ENCODE measurements around the gene POFUT2.
"Not testable (repeated sequence)": the region's sequence is repeated elsewhere in the genome, so short reads cannot be mapped to it uniquely, and the experiment has no call there.

POFUT2 gene

DNA sequence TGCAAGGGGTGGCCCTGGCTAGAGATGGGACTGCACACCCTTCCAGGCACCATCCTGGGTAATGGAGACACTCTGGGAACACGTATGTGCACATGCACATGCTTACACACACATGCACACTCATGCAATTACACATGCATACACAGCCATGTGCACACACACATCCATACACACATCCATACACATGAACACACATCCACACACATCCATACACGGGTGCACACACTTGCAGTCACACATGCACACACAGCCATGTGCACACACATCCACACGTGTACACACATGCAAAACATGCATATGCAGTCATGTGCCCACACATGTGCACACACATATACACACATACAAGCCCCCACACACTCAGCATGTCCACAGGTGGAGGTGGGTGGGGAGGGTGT, 22.3 kb upstream of the POFUT2 start:
- DNase-seq, result no peak

DNA sequence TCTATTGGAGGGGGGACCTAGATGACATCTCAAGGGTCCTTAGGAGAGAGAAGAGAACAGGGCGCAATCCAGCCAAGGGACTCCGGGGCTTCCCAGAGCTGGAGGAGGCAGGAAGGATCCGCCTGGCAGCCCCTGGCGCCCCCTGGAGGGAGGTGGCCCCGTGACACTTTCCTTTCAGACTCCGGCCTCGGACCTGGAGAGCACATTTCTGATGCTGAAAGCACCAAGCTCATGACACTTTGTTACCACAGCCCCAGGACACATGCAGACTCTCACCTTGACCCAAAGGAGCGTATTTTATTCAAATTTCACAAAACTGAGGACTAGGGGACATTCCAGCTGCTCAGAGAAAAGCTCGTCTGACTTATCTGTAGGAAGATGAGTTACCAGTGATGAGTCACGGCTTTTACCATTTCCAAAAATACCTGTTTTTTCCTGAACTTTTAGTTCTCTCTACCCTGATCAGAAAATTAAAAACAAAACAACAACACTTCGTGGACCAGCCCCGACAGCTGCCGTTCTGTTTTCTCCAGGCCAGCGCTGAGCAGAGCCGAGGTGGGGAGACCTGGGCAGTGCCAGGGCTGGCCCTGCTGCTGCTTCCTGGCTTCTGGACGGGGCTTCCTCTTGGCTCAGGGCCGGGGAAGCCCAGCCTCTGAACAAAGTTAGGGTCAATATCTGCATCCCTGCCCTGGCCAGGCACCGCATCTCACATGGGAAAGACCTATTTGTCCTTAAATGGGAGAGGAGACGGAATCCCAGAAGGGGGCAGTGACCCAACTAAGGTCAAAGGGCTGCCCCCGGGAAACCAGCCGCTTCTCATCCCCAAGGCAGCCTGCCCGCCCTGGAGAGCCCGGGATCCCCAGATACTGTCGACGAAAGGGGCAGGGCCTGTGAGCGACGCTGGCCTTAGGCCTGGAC, 21.6 kb upstream of the POFUT2 start:
- peak; percentile 43 for DNase-seq

DNA sequence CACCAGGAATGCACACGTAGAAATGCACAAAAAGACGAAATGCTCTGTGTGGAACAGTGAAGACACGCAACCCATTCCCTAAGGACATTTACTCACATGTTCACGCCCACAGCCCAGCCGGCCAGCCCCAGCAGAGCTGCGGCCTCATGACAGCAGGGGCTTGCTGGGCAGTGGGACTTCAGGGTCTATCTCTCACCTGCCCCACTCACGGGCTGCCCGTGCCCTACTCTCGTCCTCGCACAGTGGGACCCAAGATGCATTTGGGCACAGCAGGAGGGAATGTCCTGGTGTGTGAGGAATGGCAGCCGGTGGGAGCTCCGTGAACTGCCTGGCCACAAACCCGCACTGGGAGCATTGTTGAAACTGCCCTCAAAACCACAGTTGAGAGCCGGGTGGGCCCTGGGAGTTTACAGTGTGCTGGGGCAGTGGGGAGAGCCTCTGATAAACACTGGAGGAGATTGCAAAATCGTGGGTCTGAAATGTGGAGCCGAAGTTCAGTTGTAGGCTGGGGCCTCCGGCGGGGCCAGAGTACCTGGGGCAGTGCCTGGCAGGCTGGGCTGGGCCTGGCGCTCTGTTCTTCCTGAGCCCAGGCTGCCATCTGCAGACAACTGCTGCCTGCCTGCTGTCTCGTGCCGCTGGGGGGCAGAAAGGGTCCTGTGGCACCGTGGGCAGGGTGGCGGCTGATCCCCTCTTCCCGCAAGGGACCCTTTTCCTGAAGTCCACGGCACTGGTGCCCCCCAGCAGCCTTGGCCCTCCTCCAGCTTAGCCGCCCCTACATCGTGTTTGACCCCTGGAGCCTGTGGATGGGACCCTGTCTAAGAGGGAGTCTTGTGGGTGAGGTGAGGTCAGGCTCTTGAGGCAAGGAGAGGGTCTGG, 20.7 kb upstream of the POFUT2 start:
- DNase-seq, result no peak

DNA sequence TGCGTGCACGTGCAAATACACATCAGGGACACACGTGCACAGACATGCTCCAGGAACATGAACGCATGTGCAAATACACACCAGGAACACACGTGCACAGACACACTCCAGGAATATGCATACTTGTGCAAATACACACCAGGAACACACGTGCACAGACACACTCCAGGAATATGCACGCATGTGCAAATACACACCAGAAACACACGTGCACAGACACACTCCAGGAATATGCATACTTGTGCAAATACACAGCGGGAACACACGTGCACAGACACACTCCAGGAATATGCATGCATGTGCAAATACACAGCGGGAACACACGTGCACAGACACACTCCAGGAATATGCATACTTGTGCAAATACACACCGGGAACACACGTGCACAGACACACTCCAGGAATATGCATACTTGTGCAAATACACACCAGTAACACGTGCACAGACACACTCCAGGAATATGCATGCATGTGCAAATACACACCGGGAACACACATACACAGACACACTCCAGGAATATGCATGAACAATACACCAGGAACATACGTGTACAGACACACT, 20.0 kb upstream of the POFUT2 start:
- DNase-seq, result not testable (repeated sequence)

DNA sequence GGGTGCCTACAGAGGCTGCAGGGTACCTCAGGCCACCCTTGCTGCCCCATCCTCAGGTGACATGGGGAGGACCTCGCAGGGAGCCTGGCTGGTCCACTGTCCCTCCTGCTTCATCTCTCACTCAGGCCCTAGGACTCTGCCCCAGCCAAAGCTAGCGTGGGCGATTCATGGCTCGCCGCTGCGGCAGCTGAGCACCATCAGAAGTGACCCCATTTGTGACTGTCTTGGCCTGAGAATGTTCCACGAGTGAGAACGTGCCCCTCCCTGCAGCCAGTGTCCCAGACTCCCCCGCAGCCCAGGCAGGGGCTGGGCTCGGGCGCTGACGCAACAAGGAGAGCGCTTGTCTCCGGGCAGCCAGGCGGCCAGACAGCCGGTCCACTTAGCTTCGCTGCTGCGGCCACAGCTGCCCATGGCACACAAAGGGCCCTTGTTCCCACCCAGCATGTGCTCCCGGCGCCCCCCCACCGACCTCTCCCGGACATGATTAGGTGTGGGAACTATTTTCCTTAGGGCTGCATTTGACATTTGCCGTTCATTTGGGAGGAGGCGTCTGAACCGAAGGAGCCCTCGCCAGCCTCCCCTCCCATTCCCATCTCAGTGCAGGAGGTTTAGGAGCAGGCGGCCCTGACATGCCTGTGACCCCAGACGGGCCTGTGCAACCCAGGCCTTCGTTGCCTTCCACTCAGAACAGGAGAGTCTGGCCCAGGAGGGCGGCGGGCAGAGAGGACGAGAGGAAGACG, 19.3 kb upstream of the POFUT2 start:
- no peak for DNase-seq

DNA sequence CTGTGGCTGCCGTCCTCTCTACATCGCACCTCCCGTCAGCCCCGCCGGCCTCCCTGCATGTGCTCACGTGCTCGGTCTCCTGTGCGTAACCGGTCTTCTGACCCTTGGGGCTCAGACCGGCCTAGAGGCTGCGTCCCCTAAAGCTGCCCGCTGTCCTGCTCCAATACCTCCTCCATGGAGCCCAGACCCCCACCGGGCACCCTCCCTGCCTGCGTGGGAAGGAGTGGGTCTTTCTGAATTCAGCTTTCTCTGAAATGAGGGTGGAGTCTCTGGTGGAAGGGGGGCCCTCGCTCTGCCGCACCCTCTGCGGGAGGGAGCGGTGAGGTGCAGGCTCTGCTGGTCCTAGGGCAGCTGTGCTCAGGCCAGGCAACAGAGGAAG, 18.7 kb upstream of the POFUT2 start:
- no peak for DNase-seq

DNA sequence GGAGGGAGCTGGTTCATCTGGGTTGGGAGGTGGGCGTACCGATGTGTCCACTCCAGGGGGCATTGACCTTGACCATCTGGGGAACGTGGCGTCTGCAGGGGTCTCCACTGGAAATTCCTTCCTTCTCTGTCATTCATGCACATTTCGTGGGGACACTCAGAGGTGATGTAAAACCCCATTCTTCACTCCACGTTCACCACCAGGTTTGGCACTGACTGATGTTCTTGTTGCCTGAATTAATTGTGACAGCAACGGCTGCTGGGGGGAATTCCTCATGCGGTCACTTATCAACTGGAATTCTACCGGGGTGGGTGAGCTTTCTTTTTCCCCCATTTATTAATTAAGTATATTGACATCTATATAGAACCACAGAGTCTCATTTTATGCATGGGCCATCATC, 18.1 kb upstream of the POFUT2 start:
- DNase-seq, result no peak

DNA sequence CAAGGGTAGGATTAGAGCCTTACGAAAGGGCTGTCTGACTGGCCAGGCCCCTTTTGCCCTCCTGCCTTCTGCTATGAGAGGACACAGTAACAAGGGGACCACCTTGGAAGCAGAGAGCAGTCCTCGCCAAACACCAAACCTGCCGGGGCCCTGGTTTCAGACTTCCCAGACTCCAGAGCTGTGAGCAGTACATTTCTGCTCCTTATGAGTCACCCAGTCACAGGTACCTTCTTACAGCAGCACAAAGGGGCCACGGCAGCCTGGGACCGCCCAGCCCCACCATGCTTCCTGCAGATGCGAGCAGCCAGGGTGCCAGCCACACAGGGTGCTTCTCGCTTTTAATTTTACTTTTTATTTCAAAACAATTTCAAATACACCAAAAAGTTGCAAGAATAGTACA, 17.2 kb upstream of the POFUT2 start:
- DNase-seq, result no peak

DNA sequence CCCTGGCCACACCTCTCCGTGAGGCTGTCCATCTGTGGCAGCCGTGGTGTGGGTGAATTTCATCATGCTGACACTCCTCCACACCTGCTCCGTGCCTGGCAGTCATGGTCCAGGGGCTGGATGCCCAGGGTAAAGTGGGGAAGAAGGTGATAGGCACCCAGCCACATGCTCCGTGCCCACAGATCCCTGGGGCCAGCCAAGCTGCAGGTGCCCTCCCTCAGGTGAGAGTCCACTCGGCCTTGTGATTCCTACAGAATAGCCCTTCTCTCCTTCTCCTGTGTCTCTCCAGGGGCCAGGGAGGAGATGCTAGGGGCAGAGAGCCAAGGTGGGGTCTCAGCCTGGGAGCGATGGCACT, 16.8 kb upstream of the POFUT2 start:
- DNase-seq, result no peak

DNA sequence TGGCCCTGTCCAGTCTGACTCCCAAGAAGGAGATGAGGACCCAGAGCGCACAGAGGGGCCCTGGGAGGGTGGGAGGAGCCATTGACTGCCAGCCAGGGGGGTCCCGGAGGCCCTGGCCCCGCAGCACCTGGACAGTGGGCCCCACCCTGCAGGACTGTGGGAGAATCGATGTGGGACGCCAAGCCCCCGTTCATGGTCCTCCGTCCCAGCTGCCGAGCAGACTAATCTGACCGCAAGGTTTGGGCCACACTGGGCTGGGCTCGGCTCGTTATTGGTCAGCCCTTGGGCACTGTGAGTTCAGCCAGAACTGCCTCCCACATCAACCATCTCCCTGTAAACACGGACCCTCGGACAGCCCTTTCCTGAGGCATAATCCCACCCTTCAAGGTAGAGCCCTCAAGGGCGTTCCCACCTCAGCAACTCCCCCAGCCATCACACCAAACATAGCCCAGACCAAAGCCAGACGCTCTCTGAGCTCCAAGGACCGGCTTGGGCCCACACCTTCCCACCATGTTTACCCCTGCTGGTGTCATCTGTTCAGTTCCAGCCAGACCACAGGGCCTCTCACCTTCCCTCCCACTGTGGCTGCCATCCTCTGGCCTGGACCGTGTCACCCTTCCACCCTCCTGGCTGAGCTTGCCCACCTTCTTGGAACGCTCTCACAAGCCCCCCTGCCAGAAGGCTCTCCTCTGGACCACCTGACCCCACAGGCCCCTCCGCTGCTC, 16.2 kb upstream of the POFUT2 start:
- DNase-seq, result no peak

DNA sequence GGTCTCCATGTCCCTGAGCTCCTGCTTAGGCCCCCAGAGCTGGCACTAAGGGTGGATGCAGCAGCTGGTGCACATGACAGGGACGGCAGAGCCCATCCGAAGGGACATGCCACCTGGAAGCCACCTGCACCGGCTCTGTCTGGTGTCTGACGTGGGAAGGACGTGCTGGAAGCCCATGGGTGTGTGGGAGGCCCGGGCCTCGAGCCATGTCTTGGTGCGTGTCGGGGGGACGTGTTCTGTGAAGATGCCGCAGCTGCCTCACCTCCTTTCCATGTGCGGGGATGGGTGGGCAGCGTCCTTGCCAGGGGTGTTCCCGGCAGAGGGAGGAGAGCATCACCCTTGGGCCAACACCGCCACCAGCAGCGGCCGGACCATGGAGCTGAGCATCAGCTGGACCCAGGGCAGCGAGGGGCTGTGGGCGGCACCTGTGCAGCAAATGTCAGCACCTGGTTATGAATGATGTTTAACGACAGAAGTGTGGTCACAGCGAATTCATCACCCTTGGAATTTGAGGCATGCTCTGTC, 15.5 kb upstream of the POFUT2 start:
- no peak for DNase-seq

DNA sequence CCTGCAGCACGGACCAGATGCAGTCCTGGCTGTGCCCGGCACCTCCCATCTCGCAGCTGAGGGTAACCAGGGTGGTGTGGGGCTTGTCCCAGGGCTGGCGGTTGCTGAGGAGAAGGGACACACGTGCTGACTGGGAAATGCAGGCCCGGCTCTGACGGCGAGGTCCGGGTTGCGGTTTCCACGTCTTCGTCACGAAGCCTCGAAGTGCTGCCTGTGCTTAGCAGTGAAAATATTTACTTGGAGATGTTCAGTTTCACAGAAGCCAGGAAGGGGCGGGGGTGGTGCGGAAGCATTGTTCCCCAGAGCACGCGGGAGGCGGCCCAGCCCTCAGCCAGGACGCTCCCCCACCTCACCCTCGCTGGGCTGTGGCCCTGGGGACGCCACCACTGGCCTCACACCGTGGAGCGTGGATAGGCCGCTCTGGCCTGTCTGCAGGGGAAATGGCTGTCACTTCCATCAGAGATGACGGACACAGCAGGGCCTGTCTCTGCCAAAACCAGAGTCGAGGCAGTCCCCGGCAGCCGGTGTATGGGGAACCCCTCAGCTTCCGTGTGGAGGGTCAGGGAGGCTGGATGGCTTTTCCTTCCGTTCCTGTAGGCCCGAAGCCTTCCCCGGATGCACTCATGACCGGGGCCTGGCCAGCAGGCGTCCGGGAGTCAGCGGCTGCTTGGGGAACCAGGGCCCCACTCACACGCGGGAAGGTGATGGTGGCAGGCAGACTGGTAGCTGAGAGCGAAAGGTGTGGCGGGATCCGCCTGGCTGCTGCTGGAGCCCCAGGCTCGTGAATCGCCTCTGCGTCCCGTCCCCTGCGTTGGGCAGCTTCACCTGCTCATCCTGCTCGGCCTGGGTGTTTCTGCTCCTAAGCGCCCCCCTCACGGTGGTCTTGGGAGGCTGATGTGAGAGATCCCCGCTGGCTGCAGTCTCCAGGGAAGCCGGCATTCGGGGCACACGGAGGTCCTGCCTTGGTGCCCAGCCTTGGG, 14.7 kb upstream of the POFUT2 start:
- DNase-seq, result no peak

DNA sequence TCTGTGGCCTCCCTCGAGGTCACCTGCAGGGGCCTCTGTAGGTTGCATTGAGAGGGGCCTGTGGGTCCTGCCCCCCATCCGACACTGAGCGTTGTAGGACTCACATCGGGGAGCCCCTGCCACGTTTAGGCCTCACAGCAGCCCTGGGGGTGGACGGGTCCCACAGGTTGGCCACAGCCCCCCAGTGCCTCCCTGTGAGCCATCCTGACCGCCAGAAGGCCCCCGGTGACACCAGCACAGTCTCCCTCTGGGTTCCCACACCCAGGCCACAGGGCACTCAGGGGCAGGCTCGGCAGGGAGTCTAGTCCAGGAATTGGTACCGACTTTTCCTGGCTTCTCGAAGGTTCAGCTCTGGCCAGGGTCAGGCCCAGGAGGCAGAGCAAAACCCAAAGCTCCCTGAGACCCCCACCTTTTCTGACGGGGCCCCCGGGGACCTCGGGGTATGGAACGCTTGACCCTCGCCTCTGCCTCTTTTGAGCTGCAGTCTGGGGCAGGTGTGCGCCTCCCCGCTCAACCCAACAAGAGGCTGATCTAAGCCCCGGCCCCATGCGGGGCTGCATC, 13.9 kb upstream of the POFUT2 start:
- DNase-seq, result no peak

DNA sequence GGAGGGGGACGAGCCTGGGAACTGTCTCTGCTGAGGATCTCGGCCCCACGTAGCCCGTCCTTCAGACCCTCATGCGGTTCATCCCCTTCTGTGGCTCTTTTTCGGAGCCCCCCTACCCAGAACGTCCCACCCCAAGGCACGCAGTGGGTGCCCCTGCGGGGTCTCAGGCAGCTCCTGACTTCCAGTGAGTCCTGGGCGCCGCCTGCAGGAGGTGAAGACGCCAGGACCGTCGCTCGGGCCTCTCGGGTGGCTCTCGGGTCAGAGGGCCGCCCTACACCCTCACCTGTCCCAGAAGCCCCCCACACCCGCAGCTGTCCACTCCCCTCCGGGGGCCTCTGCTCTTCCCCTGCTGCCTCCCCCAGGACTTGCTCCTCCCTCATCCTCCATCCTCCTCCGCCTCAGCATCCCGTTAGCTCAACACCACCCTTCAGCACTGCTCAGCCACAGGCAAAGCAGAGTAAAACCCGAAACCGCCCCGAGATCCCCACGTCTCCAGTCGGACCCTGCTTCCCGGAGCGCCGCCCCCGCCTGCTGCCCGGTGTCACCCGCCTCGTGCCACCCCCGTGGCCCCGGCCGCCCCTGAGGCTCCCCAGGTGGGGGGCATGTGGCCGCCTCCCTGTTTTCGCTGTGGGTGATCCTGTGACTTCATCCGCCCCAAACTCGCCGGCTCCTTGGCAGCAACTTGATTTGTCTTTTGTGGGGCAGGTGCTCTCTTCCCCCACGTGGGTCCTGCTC, 13.3 kb upstream of the POFUT2 start:
- DNase-seq, result no peak

DNA sequence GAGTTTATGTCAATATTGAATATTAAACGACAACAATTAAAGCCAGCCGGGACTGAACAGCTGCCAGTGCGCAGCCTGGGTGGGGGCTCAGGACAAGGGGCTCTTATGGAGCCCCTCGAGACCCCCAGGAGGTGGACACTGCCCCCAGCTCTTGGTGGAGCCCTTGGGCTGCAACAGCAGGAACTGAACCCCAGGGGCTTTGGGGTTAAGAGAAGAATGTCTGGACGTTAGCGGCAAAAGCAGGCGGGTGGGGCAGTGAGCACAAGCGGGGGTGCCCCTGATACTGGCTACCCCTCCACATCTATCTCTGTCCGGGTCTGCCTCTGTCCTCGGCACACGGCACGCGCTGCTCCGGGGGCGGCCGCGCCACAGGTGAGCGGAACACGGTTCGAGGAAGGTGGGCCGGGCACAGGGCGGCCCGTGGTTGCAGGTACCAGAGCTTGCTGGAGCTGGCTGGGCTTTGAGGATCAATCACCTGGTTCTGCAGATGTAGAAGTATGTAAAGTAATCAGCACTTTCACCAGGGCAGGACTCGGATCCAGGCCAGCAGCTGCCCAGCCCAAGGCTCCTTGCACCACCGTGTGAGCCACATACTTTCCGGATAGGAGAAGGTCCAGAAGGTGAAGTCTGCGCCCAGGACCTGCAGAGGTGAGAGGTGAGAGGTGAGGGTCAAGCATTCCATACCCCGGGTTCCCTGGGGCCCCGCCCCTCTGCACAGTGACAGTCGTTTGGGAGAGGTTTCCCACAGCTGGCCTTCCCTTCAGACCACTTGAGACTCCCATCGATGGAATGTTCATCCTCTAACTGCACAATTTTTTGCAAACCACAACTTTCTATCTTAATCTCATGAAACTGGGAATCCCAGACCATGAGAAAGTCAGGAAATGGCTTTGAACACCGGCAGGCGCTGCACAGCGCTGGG, 12.4 kb upstream of the POFUT2 start:
- DNase-seq, result no peak

DNA sequence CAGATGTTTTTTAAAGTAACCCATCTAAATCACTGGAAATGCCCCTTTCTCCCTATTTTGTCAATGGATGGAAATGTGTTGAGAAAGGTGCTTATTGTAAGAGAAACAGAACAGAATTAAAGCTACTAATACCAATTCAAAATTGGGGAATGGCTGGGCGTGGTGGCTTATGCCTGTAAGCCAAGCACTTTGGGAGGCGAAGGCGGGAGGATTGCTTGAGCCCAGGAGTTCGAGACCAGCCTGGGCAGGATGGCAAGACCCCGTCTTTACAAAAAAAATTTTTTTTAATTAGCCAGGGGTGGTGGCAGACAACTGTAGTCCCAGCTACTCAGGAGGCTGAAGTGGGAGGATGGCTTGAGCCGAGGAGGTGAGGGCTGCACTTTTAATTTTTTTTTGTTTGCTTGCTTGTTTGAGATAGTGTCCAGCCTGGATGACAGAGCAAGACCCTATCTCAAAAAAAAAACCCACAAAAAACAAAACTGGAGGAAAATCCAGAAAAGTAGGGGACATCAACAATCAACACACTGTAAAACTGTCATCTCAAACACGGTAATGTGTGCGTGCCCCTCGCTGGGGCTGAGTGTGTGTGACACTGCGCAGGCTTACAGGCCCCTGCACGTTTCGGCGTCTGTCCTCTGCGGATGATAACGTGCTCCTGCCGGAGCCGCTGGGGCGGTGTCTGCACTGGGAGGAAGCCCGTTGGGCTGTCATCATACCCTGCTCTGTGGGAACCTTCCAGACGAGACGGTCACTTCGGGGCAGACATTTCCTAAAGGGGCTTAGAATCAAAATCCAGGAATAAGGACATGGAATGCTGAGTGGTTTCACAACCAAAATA, 11.6 kb upstream of the POFUT2 start:
- DNase-seq, result no peak

DNA sequence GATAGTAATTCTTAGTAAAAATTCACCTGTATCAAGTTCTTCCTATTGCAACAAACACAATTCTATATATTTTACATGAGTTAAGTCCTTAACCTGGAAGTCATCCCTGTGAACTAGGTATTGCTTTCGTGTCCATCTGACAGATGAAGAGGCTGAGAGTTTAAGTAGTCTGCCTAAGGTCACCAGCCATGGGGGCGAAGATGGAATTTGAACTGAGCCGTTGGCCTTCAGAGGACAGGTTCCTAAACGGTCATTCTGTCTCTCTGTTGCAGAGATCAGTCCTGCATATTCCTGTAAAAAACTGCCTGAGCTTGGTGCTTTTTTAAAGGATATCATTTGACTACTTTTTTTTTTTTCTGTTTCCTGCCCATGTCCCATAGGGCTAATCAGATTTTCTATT, 10.2 kb upstream of the POFUT2 start:
- DNase-seq, result no peak

DNA sequence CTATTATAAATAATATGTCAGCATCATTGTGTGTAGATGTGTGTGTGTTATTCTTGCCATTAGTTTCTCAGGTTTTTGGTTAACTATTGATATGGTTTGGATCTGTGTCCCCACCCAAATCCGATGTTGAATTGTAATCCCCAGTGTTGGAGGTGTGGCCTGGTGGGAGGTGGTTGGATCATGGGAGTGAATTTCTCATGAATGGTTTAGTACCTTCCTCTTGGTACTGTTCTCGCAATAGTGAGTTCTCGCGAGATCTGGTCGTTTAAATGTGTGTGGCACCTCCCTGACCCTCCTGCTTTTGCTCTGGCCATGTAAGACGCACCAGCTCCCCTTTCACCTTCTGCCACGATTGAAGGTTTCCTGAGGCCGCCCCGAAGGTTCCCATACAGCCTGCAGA, 9.6 kb upstream of the POFUT2 start:
- DNase-seq, result no peak
